ENCODE data around the gene CAB39L.
"Not testable (repeated sequence)": the region's sequence is repeated elsewhere in the genome, so short reads cannot be mapped to it uniquely, and the experiment has no call there.

CAB39L gene

GRCh38 chr13:49308097-49308875 lies 135.6 kb downstream of the CAB39L start:
- DNase-seq (ENCODE audit: low read depth) = peak; percentile 56

- DNase-seq (ENCODE audit: low read depth) = no peak
Measured at GRCh38 chr13:49307365-49307764, 136.5 kb downstream of the CAB39L start.

GRCh38 chr13:49305792-49306425 lies 138.0 kb downstream of the CAB39L start:
- DNase-seq (ENCODE audit: low read depth) = no peak

GRCh38 chr13:49304763-49305700 lies 138.8 kb downstream of the CAB39L start:
- DNase-seq (ENCODE audit: low read depth) = no peak

GRCh38 chr13:49304356-49304755 lies 139.5 kb downstream of the CAB39L start:
- DNase-seq (ENCODE audit: low read depth) = no peak

GRCh38 chr13:49303533-49304252 lies 140.2 kb downstream of the CAB39L start:
- no peak for DNase-seq (ENCODE audit: low read depth)

GRCh38 chr13:49302817-49303216 lies 141.0 kb downstream of the CAB39L start:
- DNase-seq (ENCODE audit: low read depth) = no peak

- no peak for DNase-seq (ENCODE audit: low read depth)
Measured at GRCh38 chr13:49302222-49302621, 141.6 kb downstream of the CAB39L start.

GRCh38 chr13:49300739-49301589 lies 142.9 kb downstream of the CAB39L start:
- DNase-seq (ENCODE audit: low read depth) = peak; percentile 71

- DNase-seq (ENCODE audit: low read depth) = no peak
Measured at GRCh38 chr13:49300276-49300675, 143.6 kb downstream of the CAB39L start.

- DNase-seq (ENCODE audit: low read depth) = no peak
Measured at GRCh38 chr13:49298903-49299605, 144.8 kb downstream of the CAB39L start.

- DNase-seq (ENCODE audit: low read depth) = no peak
Measured at GRCh38 chr13:49298416-49298815, 145.4 kb downstream of the CAB39L start.

GRCh38 chr13:49297338-49297737 lies 146.5 kb downstream of the CAB39L start:
- DNase-seq (ENCODE audit: low read depth) = no peak

- DNase-seq (ENCODE audit: low read depth) = no peak
Measured at GRCh38 chr13:49296659-49297058, 147.2 kb downstream of the CAB39L start.

GRCh38 chr13:49295244-49295643 lies 148.6 kb downstream of the CAB39L start:
- no peak for DNase-seq (ENCODE audit: low read depth)

GRCh38 chr13:49294723-49295122 lies 149.1 kb downstream of the CAB39L start:
- DNase-seq (ENCODE audit: low read depth) = not testable (repeated sequence)

GRCh38 chr13:49292742-49293486 lies 150.9 kb downstream of the CAB39L start:
- DNase-seq (ENCODE audit: low read depth) = peak; percentile 81

GRCh38 chr13:49288458-49288857 lies 155.4 kb downstream of the CAB39L start:
- DNase-seq (ENCODE audit: low read depth) = no peak

GRCh38 chr13:49287995-49288394 lies 155.9 kb downstream of the CAB39L start:
- DNase-seq (ENCODE audit: low read depth) = no peak

- no peak for DNase-seq (ENCODE audit: low read depth)
Measured at GRCh38 chr13:49279885-49280284, 164.0 kb downstream of the CAB39L start.

Data from iris pigment epithelial cell (primary cell).